Naive thymus-derived CD4-positive, alpha-beta T cell (primary cell): ENCODE measurements around the gene NOP9. TPM values are rescaled to one million over a fixed set of nuclear protein-coding genes. Genes with fewer than 3 reads are reported as not detected.
A peak's percentile ranks its signal among the peaks of the same experiment; 100 is the strongest.

ENCODE experiments used
- ATAC-seq: fragments of 150-1000 bp; cut with Tn5 transposase; 2 replicates; pipeline ENCODE4 v1.10.0; 2021; ENCODE audit warnings: mild to moderate bottlenecking, moderate library complexity
- CTCF ChIA-PET: fragments of 350-600 bp; sonication (Branson Sonifier 250); formaldehyde crosslinking; loops from one replicate; lab custom pipeline; 2021; ENCODE audit warnings: antibody characterized with exemption; lab: Charles Lee
- POLR2A ChIA-PET: fragments of 350-600 bp; sonication (Branson Sonifier 250); formaldehyde crosslinking; loops from one replicate; lab custom pipeline; 2021; ENCODE audit warnings: antibody characterized with exemption, inconsistent platforms; lab: Charles Lee
- DNase-seq, 9 donors: peaks; one replicate each; pipeline versions ENCODE4 v3.0.0 to v3.0.0-alpha.2; 2020 to 2022; ENCODE audit warnings: mixed read lengths in 1 of 9
- H3K27ac ChIP-seq: one replicate; pipeline ENCODE4 v1.7.0; 2013; ENCODE audit warnings: mild to moderate bottlenecking, low read depth, low read length, moderate library complexity
- H3K27me3 ChIP-seq, 2 donors: one replicate each; pipeline ENCODE4 v1.7.0; 2013; ENCODE audit warnings: low read length in 2 of 2, mild to moderate bottlenecking in 2 of 2, moderate library complexity in 2 of 2; ENCODE audit not compliant: control insufficient read depth in 2 of 2, insufficient read depth in 2 of 2
- H3K36me3 ChIP-seq, 3 experiments: 1 replicate in 2 of 3; 2 replicates in 1 of 3; pipeline ENCODE4 v1.7.0; 2013; ENCODE audit warnings: low read length in 3 of 3, mild to moderate bottlenecking in 3 of 3, moderate library complexity in 1 of 3; ENCODE audit not compliant: insufficient read depth in 3 of 3, control insufficient read depth in 2 of 3
- H3K4me1 ChIP-seq, 2 donors: one replicate each; pipeline ENCODE4 v1.7.0; 2013; ENCODE audit warnings: low read length in 2 of 2, mild to moderate bottlenecking in 2 of 2, moderate library complexity in 1 of 2; ENCODE audit not compliant: control insufficient read depth in 2 of 2, insufficient read depth in 2 of 2
- H3K4me3 ChIP-seq: 2 replicates; pipeline ENCODE4 v1.7.0; 2013; ENCODE audit warnings: mild to moderate bottlenecking, low read length
- H3K9me3 ChIP-seq, 3 experiments: 1 replicate in 2 of 3; 2 replicates in 1 of 3; pipeline ENCODE4 v1.7.0; 2013; ENCODE audit warnings: low read length in 3 of 3; ENCODE audit not compliant: control insufficient read depth in 2 of 3
- H3K27ac Mint-ChIP-seq, 9 donors: one replicate each; pipeline ENCODE4 v1.8.0; 2020 to 2022; ENCODE audit warnings: mixed read lengths in 9 of 9, mild to moderate bottlenecking in 8 of 9, moderate library complexity in 5 of 9, inconsistent platforms in 2 of 9
- H3K27me3 Mint-ChIP-seq, 5 donors: one replicate each; pipeline ENCODE4 v1.8.0; 2021 to 2022; ENCODE audit warnings: mixed read lengths in 5 of 5, mild to moderate bottlenecking in 1 of 5
- H3K36me3 Mint-ChIP-seq, 5 donors: one replicate each; pipeline ENCODE4 v1.8.0; 2020 to 2022; ENCODE audit warnings: mixed read lengths in 5 of 5, mild to moderate bottlenecking in 3 of 5, inconsistent platforms in 1 of 5
- H3K4me1 Mint-ChIP-seq, 7 donors: one replicate each; pipeline ENCODE4 v1.8.0; 2020 to 2022; ENCODE audit warnings: mixed read lengths in 7 of 7, mild to moderate bottlenecking in 3 of 7, inconsistent platforms in 1 of 7
- H3K4me3 Mint-ChIP-seq, 10 donors: one replicate each; pipeline ENCODE4 v1.8.0; 2020 to 2022; ENCODE audit warnings: mild to moderate bottlenecking in 10 of 10, mixed read lengths in 10 of 10, moderate library complexity in 6 of 10, inconsistent platforms in 2 of 10
- H3K9me3 Mint-ChIP-seq, 11 donors: one replicate each; pipeline ENCODE4 v1.8.0; 2020 to 2022; ENCODE audit warnings: mixed read lengths in 11 of 11, mild to moderate bottlenecking in 4 of 11, inconsistent platforms in 1 of 11, moderate library complexity in 1 of 11
- intact Hi-C, 2 donors: fragments of 100-400 bp; cut with micrococcal nuclease; formaldehyde crosslinking; loops; one replicate each; pipeline ENCODE4 v1.15.1; 2023
- polyA plus RNA-seq, 2 donors: library from polyadenylated mRNA; unstranded; fragments of 300-500 nt; fragmentation: Illumina TruSeq; gene quantifications; one replicate each; pipeline ENCODE4 v1.2.3, GENCODE V29; 2021
- total RNA-seq, 6 experiments: library from RNA in 5 of 6; stranded (reverse) in 5 of 6; gene quantifications; 1 replicate in 5 of 6; 2 replicates in 1 of 6; pipeline ENCODE4 v1.2.3 and lab custom pipeline; 2021 to 2026

The NOP9 gene
- total and polyA plus RNA-seq, 7 experiments from 2014 or later = 1.7 to 39.5 (median 23.9) TPM

- ATAC-seq (peak; percentile 59), DNase-seq (no peak)
- Mint-ChIP-seq H3K27ac (peak overlapping the region in 4 of 9 donors; percentile 38 to 85 (median 70)), H3K36me3 (peaks cover 0 to 6% (median 0%) of the 10 kb centered on the region in 5 donors), H3K9me3 (peaks cover 0 to 3% (median 0%) of the 10 kb centered on the region in 11 donors), H3K27me3 (no peaks in the 10 kb centered on the region), H3K4me1 (peaks cover 46 to 56% (median 48%) of the 10 kb centered on the region in 7 donors), H3K4me3 (no peak overlapping the region)
- ChIA-PET POLR2A (interaction anchor here (0.5 to 1.5 kb wide), 5 partner anchors 20 to 163 kb away, joined by 3 to 4 read pairs (median 3); partner anchors contain the start of genes DCAF11, DHRS1, NOP9 and NRL), CTCF (interaction anchor here (0.7 kb wide), 2 partner anchors 19 to 29 kb away, joined by 3 to 4 read pairs; no protein-coding TSS in a partner anchor)
- no peak overlapping the region for H3K27ac ChIP-seq
- H3K4me3 ChIP-seq = no peak overlapping the region
- H3K27me3 ChIP-seq = no peaks in the 10 kb centered on the region
- peaks cover 7 to 27% of the 10 kb centered on the region in 2 donors for H3K4me1 ChIP-seq
- intact Hi-C loops = no loop called here
- H3K9me3 ChIP-seq = no peaks in the 10 kb centered on the region
- no peaks in the 10 kb centered on the region for H3K36me3 ChIP-seq
These were observed 21.9 kb upstream of the NOP9 start for GRCh38 chr14:24277606-24278321.

GRCh38 chr14:24278424-24278823 is 21.2 kb upstream of the NOP9 start:
- peaks cover 0 to 6% (median 0%) of the 10 kb centered on the region in 5 donors for H3K36me3 Mint-ChIP-seq

GRCh38 chr14:24279301-24280186 is 20.1 kb upstream of the NOP9 start:
- Histone ChIP-seq H3K36me3 (no peaks in the 10 kb centered on the region), H3K9me3 (no peaks in the 10 kb centered on the region), H3K27ac (peak overlapping the region; percentile 56), H3K27me3 (no peaks in the 10 kb centered on the region), H3K4me1 (peaks cover 6 to 15% of the 10 kb centered on the region in 2 donors), H3K4me3 (no peak overlapping the region)
- intact Hi-C loops = loop anchor here in 1 of 2 donors (1.0 kb wide), 2 partner anchors 8 to 18 kb away; partner anchors contain the start of gene RABGGTA
- ChIA-PET CTCF (interaction anchor here (0.6 to 2.5 kb wide), 6 partner anchors 10 to 708 kb away, joined by 3 to 17 read pairs (median 4); partner anchors contain the start of genes CIDEB, DHRS1, LTB4R2 and NOP9), POLR2A (interaction anchor here (1.4 to 2.0 kb wide), 3 partner anchors 9 to 45 kb away, joined by 3 to 7 read pairs (median 4); partner anchors contain the start of genes RABGGTA and TINF2)
- no peaks in the 10 kb centered on the region for H3K27me3 Mint-ChIP-seq
- peak overlapping the region; percentile 65 to 91 (median 76) for H3K27ac Mint-ChIP-seq
- peak overlapping the region in 9 of 10 donors; percentile 12 to 54 (median 34) for H3K4me3 Mint-ChIP-seq
- peaks cover 29 to 41% (median 36%) of the 10 kb centered on the region in 7 donors for H3K4me1 Mint-ChIP-seq
- DNase-seq (peak; percentile 17 to 69 (median 41)), ATAC-seq (peak; percentile 85)
- H3K9me3 Mint-ChIP-seq = peaks cover 0 to 3% (median 0%) of the 10 kb centered on the region in 11 donors
- peaks cover 0 to 6% (median 0%) of the 10 kb centered on the region in 5 donors for H3K36me3 Mint-ChIP-seq

More at GRCh38 chr14:24278424-24278823, 21.2 kb upstream of the NOP9 start:
- H3K4me1 ChIP-seq = peaks cover 6 to 25% of the 10 kb centered on the region in 2 donors
- H3K27me3 ChIP-seq = no peaks in the 10 kb centered on the region
- ChIA-PET CTCF (interaction anchor here (0.6 to 2.5 kb wide), 2 partner anchors 20 to 136 kb away, joined by 3 to 17 read pairs; partner anchors contain the start of genes DHRS1 and NOP9), POLR2A (interaction anchor here (0.5 to 2.0 kb wide), 4 partner anchors 18 to 164 kb away, joined by 3 to 7 read pairs (median 4); partner anchors contain the start of genes DCAF11, DHRS1, NOP9 and NRL)
- no peak overlapping the region for H3K27ac ChIP-seq
- Mint-ChIP-seq H3K4me1 (peaks cover 40 to 51% (median 45%) of the 10 kb centered on the region in 7 donors), H3K9me3 (peaks cover 0 to 3% (median 0%) of the 10 kb centered on the region in 11 donors), H3K27me3 (no peaks in the 10 kb centered on the region), H3K27ac (peak overlapping the region; percentile 5 to 85 (median 63)), H3K4me3 (peak overlapping the region in 6 of 10 donors; percentile 4 to 51 (median 14))
- no peaks in the 10 kb centered on the region for H3K9me3 ChIP-seq
- intact Hi-C loops = no loop called here
- no peak overlapping the region for H3K4me3 ChIP-seq
- H3K36me3 ChIP-seq = no peaks in the 10 kb centered on the region
- no peak for ATAC-seq
- DNase-seq = no peak

- intact Hi-C loops = no loop called here
- peaks cover 25 to 35% (median 31%) of the 10 kb centered on the region in 7 donors for H3K4me1 Mint-ChIP-seq
- no peaks in the 10 kb centered on the region for H3K27me3 Mint-ChIP-seq
- no peaks in the 10 kb centered on the region for H3K36me3 ChIP-seq
- H3K9me3 ChIP-seq = no peaks in the 10 kb centered on the region
- ATAC-seq = no peak
- H3K27ac ChIP-seq = no peak overlapping the region
- no peak for DNase-seq
- H3K36me3 Mint-ChIP-seq = peaks cover 0 to 6% (median 0%) of the 10 kb centered on the region in 5 donors
- POLR2A ChIA-PET = interaction anchor here (0.8 to 1.0 kb wide), 3 partner anchors 9 to 58 kb away, joined by 3 to 4 read pairs (median 3); partner anchors contain the start of gene RABGGTA
- peaks cover 0 to 3% (median 0%) of the 10 kb centered on the region in 11 donors for H3K9me3 Mint-ChIP-seq
- no peak overlapping the region for H3K4me3 ChIP-seq
- peaks cover 6 to 14% of the 10 kb centered on the region in 2 donors for H3K4me1 ChIP-seq
- no peak overlapping the region for H3K4me3 Mint-ChIP-seq
- peak overlapping the region in 3 of 9 donors; percentile 63 to 91 (median 70) for H3K27ac Mint-ChIP-seq
- CTCF ChIA-PET = interaction anchor here (0.8 to 2.5 kb wide), 3 partner anchors 9 to 38 kb away, joined by 3 to 17 read pairs (median 4); partner anchors contain the start of genes DHRS1, NOP9 and TINF2
- no peaks in the 10 kb centered on the region for H3K27me3 ChIP-seq
These were observed 18.7 kb upstream of the NOP9 start for GRCh38 chr14:24280797-24281460.

GRCh38 chr14:24281636-24282035 is 18.0 kb upstream of the NOP9 start:
- ATAC-seq (no peak), DNase-seq (no peak)
- Histone ChIP-seq H3K27me3 (no peaks in the 10 kb centered on the region), H3K4me1 (peaks cover 6 to 14% of the 10 kb centered on the region in 2 donors), H3K36me3 (no peaks in the 10 kb centered on the region), H3K9me3 (no peaks in the 10 kb centered on the region), H3K4me3 (no peak overlapping the region), H3K27ac (no peak overlapping the region)
- ChIA-PET POLR2A (interaction anchor here (0.6 to 1.0 kb wide), 3 partner anchors 10 to 38 kb away, joined by 3 read pairs; partner anchors contain the start of gene RABGGTA), CTCF (interaction anchor here (1.7 kb wide), 1 partner anchor 26 kb away, joined by 5 read pairs; the partner anchor contains the start of gene CIDEB)
- H3K4me3 Mint-ChIP-seq = no peak overlapping the region
- H3K27ac Mint-ChIP-seq = peak overlapping the region in 3 of 9 donors; percentile 50 to 70 (median 63)
- intact Hi-C loops = no loop called here
- peaks cover 0 to 6% (median 0%) of the 10 kb centered on the region in 5 donors for H3K36me3 Mint-ChIP-seq
- H3K4me1 Mint-ChIP-seq = peaks cover 25 to 35% (median 32%) of the 10 kb centered on the region in 7 donors
- peaks cover 0 to 2% (median 0%) of the 10 kb centered on the region in 5 donors for H3K27me3 Mint-ChIP-seq
- H3K9me3 Mint-ChIP-seq = peaks cover 0 to 3% (median 0%) of the 10 kb centered on the region in 11 donors
